GM19238 (cell line): Measurements from ENCODE around the gene PAX5.

ENCODE experiments used
- DNase-seq: peaks from one replicate; pipeline ENCODE4 v3.0.0; 2011; ENCODE audit warnings: low spot score; ENCODE audit not compliant: insufficient read length

The PAX5 gene

DNA sequence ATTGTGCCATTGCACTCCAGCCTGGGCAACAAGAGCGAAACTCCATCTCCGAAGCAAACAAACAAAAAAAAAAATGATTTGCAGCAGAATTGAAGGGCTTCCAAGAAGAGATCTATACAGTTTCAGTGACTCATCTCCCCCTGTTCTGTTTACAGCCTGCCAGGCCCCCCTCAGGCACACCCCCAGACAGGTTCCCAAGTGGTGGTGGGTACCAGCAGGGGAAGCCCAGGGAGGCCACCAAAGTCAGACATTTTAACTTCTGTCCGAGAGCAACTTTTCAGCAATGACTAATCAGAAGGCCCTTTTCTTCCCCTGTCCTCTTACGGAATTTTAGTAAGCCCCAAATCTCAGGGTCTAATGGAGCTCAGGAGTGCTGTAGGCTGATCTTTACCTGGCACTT lies 98.7 kb downstream of the PAX5 start:
- no peak for DNase-seq

DNA sequence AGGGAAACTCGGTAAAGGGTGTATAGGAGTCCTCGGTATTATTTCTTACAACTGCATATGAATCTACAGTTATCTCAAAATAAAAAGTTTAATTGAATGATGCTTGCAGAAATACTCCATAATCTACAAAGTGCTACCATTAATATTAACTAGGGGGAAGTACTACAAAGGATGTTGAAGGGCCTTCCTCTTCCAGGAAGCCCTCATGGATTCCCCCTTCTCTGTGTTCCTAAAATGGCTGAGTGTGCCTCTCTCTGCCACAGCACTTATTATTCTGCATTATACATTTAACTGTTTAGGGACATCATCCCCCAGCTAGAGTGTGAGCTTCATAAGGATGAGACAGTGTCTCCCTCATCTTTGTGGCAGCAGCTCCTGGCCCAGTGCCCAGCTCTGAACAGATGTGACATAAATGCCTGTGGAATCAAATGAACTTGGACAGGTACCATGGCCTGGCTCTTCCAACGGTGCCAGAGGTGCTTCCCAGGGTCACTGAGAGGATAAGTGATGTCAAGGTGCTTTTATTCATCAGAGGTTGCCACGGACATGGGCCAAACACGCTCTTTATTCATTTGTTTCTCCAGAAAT lies 99.5 kb downstream of the PAX5 start:
- no peak for DNase-seq

DNA sequence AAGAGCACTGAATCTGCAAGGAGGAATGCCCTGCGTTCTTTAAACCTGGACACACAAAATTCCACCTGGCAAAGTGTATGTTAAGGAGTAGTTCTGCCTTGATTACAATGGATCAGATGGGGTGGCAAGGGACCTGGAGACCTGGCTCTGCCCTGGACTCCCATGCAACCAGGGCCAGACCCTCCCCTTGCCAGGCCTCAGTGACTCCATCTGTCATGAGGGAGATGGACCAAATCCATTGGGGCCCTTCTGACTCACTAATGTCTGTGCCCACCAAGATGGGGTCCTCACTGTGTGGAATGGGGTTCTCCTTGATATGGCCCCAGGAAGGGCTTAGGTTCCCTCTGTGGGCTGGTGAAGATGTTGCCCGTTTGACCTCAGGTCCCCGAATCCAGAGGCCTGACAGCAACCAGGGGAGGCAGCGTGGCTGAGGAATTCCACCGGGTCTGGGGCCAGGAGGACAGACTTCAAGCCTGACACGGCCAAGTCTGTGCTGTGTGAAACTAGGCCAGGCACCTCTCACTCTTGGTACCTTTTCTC lies 100.3 kb downstream of the PAX5 start:
- DNase-seq = no peak

DNA sequence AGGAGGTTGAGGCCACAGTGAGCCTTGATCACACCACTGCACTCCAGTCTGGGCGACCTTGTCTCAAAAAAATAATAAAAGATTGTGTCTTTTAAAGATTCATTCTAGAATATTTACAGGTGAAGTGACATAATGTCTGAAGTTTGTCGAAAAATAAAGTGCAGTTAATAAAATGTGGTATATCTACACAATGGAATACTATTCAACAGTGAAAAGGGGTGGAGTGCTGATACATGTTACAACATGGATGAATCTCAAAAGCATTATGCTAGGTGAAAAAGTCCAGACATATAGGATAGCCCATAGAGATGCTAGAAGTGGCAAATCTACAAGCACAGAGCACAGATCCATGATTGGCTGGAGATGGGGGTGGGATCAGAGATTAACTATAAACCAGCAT lies 101.9 kb downstream of the PAX5 start:
- no peak for DNase-seq

DNA sequence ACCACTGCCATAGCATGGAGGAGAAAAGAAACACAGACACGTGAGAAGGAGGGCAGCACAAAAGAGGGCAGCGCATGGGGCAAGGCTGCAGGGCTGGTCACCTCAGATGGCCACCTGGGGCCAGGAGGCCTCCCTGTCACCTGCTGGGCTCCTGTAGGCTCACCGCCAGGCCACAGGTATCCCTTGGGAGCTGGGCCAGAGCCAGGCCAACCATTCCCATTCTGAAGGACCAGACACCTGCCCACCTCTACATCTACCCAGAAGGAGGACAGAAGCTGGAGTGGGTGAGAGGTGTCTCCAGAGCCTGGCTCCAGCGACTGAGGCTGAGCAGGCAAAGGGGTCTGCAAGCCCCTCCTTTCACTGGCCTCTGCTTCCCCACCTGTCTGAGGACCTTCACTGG lies 103.1 kb downstream of the PAX5 start:
- no peak for DNase-seq

DNA sequence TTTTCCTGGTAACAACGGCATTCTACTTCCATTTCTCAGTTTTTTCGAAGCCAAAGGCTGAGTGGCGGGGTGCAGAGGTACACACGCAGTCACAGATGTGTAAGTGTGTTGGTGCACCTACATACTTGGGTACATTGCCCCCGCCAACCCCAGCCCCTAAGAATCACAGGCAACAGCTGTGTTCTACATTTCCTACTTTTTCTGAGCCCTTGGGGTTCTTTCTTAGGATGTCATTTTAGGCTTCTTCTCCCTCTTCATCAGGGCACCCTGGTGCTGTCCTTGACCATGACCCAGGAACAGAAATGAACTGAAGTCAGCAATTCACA lies 104.8 kb downstream of the PAX5 start:
- no peak for DNase-seq

DNA sequence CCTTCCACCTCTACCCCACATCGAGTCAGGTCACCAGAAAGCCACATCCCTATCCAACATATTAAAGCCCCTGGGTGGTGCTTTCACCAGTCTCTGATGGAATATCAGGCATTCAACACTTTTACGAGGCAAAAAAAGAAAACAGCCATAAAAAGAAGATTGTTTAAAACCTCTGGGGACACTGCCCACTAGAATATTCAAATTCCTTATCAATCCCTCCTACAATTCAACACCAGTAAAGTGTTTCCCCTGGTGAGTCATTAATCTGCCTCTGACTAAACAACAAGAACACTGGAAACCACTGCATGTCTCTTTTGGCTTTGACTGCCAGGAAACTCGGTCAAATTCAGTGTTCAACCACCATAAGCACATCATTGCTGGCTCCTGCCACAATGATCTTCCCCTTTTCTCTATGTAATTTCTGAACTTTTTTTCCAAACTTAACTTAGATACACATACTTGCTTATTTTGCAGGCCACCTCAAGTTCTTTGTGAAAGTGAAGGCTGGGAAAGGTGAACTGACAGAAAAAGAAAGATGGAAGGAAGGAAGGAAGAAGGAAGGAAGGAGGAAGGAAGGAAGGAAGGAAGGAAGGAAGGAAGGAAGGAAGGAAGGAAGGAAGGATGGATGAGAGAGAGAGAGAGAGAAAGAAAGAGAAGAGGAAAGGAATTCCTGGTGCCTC lies 105.3 kb downstream of the PAX5 start:
- no peak for DNase-seq

DNA sequence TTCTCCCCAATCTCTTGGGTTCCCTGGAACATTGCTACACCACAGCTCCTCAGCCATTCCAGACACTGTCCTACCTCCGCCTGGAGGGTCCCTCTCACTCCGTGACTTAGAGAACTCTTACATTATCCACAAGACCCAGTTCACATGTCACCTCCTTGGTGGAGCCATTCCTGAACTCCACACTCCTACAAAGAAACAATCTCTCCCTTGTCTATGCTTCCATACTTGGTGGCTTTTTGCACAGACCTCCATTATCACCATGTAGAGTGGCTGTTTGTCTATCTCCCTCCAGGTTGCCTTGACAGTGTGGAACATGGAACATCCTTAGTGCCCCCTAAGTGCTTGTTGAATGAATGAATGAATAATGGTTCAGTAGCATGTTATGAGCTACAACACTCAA lies 105.9 kb downstream of the PAX5 start:
- no peak for DNase-seq

DNA sequence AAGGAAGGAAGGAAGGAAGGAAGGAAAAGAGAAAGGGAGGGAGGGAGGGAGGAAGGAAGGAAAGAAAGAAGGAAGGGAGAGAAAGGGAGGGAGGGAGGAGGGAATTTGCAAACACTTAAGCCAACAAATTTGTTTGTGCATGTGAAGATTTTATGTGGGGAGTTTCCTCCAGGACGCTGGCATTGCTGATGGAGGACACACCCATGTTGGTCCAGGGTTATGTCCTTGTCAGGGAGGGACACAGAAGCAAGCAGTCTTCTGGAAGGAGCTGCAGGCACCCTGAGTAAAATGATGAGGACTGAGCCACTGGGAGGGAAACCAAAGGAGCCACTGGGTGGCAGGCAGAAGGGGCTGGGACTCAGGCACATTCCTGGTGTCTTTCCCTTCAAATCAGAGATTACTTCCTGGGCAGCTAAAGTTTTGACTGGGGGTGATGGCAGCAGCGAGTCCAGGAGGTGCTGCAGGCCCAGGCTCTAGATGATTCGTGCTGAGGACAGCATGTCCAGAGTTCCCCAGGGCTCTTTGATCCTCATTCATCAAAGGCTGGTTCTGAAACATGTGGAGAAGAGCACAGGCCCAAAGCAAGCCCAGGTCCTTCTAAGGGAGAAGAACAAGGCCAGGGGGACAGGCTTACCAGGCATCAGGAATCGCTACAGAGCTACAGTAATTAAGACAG lies 109.2 kb downstream of the PAX5 start:
- DNase-seq = no peak

DNA sequence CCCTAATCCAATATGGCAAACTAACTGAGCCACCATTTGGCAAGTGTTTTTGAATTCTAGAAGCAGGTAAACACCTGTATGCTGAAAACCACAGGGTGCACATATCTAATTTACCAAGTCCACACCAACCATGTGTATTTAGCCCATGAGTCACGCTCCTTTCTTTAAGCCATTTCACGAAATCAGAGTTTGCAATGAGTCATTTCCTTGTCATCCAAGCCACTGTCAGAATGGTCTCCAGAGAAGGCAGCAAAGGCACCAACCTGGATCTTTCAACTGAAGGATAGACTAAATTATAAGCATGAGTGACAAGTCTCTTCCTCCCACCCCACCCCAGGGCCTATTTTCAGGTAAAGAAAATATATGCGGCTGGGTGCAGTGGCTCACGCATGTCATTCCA lies 110.0 kb downstream of the PAX5 start:
- DNase-seq = no peak

DNA sequence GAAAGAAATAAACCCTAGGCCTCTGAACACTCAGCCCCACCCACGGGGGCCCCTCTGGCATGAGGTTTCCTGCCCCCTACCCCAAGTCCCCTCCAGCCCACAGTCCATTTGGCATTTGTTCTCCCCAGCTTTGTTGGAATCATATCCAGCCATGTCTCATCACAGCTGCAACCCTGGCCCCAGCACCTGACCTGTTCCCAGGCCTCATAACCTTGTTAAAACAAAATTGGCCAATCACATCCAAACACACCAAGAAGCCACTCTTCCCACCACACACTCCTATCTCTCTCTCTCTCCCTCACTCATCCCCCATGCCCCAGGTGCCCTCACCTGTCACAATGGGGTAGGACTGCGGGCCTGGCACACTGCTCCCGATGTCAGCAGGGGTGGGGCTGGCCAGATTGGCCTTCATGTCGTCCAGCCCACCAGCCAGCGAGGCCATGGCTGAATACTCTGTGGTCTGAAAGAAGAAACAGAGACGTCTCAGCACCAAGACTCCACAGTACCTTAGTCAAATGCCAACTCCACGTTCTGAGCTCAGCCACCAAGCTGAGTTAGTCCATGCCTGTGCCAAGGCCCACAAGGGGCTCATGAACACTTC lies 110.9 kb downstream of the PAX5 start:
- DNase-seq = no peak

DNA sequence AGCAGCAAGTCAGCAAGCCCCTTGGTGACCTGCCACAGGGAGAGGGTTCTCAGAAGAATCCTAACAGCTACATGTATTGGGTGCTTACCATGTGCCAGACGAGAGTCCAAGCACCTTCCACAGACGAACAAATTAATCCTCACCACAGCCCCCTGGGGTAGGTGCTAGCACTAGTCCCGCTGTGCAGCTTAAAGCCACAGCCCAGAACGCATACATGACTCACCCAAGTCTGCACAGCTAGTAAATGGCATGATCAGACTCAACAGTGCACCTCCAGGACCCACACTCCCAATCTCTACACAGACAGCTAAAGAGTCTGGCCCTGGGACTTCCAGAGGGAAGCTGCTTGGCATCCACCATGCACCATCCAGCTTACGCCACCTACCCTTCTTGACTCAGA lies 111.5 kb downstream of the PAX5 start:
- no peak for DNase-seq

DNA sequence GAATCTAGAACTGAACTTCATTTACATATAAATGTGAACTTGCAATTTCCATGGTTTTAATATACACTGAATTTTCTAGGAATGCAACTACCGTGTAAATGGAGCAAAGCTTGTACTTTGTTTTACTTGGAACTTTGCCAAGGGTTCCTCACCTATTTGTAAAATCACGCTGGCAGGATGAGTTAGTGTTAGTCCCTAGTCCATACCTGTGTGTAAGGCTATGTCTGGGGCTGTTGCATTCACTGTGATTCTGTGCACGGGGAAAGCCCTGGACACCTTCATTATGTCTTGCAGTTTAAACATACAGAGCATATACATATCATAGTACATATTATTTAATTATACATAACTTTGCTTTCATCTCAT lies 119.9 kb downstream of the PAX5 start:
- DNase-seq = no peak

DNA sequence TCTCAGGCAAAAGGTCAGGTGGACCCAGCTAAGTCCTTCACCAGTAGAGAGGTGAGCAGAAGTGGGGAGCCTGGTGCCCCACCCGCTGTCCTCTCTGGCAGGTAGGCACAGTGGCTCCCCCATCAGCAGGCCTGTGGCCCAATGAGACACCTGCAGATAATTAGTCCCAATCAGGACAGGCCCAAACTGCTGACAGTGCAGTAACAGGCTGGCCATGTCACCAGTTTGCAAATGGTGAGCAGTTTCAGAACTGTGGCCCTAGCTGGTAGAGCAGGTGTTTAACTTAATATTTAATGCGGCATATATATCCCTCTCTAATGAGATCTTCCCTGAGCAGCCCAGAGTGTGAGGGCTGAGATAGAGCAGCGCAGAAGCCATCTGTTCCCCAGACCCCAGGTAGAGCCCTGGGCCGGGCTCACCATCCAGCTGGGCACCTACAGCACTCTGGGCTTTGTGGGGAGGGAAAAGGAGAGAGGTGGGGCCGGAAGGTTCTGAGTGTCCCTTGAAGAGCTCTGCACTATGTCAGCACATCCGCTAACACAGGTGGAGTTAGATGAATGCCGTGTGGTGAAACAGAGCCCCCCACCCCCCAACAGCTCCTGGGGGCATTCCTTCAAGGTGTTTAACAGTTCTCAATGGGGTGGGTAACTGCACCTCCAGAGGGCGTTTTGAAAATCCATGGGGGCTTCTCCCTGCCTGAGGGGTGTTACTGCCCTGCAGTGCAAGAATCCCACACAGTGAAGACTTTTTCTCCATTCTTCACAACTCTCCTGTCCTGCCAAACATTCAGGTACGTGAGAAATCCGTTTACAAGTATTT lies 120.5 kb downstream of the PAX5 start:
- DNase-seq = no peak

DNA sequence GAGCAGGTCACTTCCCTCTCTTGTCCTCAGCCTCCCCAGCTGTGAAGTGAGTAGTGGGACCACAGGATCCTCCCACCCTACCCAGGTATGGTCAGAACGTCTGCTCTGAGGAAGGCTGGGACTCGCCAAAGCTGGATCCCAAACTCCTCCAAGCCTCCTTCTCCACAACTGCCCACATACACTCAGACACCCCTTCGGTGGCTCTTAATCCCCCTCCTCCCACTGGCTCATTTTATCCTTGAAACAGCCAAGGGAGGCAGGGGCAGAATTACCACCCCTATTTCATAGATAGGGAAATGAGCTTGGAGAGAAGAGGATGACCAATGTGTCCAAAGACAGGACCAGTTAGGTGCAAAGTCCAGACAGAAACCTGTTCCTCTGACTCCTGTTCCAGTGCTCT lies 121.4 kb downstream of the PAX5 start:
- DNase-seq = no peak

DNA sequence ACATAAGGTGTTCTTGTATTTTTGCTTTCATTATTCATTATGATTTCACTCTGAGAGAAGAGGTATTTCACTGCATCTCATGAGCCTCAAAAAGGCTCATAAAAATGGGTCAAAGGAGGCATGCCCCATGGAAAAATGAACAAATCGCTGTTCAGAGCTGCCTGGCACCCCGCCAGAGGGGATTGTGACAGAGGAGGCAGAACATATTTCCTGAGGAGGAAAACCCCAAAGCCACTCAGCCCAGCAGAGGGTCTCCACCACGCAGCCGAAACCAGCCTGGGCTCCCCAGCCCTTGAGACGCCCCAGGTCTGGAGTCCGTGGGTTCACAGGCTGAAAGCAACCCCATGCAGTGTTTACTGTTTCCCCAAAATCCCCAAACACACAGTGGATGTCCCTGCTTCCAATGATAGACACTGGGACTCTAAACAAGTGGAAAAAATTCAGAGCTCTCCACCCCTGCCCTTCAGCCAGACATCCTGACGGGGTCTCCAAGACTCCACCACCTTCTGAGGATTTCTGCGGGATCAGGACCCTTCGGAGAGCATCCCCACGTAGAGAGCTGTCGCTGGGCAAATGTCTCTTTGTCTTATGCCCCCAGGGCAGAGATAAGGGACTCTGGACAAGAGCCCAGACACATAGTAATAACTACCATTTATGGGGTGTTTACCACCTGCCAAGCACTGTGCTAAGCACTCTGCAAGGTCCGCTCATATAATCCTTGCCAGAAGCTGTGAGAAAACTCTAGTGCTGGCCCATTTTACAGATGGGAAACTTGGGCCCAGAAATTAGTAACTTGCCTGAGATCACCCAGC lies 122.3 kb downstream of the PAX5 start:
- DNase-seq = no peak

DNA sequence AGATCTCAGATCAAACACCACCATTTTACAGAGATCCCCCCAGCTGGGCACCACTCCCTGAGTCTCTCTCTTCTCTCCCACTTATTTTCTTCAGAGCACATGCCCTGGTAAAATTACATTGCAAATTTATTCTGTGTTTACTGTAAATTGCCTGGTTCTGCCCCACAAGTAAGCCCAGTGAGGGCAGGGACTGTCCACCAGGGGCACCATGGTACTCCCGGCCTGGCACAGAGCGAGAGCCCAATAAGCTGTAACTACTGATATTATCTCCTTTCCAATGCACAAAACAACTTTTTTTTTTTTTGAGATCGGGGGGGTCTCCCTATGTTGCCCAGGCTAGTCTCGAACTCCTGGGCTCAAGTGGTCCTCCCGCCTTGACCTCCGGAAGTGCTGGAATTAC lies 123.0 kb downstream of the PAX5 start:
- no peak for DNase-seq

DNA sequence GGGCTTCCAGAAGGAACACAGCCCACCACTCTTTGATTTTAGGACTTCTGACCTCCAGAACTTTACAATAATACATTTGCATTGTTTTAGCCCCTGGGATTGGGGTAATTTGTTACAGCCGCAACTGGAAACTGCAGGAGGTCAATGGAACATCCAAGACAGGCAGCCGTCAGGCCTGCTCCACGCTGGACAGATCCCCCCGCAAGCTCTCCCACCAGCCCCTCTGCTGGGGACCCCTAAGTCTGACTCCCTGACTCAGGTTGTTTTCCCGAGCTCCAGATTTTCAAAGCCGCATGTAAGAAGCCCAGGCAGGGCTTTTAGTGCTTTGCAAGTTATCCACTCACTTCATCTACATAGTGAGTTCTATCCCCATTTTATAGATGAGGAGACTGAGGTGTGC lies 127.6 kb downstream of the PAX5 start:
- no peak for DNase-seq

DNA sequence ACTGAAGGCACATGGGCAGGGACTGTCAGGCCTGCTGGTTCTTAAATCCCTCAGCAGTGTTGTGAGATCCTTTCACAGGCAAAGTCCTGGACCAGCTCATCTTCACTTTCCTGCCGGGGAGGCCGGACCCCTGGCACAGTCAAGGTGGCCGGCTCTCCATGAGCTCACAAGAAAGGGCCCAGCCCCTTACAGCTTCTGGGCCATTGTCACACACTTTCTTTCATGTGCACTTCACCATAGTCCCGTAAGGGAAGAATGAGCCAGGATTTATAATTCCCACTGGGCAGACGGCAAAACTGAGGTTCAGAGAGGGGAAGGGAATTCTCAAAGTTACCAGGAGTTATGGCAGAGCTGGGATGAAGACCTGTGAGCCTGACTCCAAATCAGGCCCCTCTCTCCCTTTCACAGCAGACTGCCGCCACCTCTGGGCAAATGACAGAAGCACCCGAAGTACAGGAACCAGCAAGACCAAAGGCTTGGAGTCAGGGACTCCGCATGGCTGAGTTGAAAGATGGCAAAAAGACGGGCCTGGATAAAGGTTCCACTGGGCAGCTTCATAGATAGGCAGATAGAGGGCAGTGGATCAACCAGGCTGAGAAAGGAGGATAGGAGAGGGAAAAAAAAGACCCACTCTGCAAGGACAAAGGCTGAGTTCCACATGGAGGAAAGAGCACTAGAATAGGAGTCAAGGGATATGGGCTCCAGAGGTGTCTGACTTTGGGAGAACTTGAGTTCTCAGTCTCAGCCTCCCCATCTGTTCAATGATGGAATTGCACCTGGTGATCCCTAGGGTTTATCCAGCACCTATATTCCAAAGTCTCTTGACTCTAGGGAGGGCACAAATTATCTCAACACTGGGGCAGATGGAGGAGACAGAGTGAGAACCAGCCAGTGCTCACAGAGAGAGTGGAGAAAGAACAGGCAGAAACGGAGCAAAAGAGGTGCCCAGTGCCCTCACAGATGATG lies 128.7 kb downstream of the PAX5 start:
- DNase-seq = no peak
